OCI-LY1 (cell line): Measurements from ENCODE around the gene MIB2.

Experiments used
- H2AFZ ChIP-seq: fragments of 200-600 bp; sonication (generic), shearing (Covaris generic); 2 replicates; pipeline ENCODE4 v1.6.0; 2014; ENCODE audit warnings: antibody characterized with exemption, mild to moderate bottlenecking, low read length
- H3F3A ChIP-seq: fragments of 200-600 bp; sonication (generic), shearing (Covaris generic); 2 replicates; pipeline ENCODE4 v1.6.0; 2014; ENCODE audit warnings: mild to moderate bottlenecking, antibody characterized with exemption, low read length, moderate library complexity; ENCODE audit not compliant: insufficient read depth
- H3K27ac ChIP-seq: fragments of 200-600 bp; sonication (generic); 2 replicates; pipeline ENCODE4 v1.5.1; 2014; ENCODE audit warnings: low read length, mixed run types, mild to moderate bottlenecking, low read depth; ENCODE audit not compliant: poor library complexity, severe bottlenecking
- H3K27me3 ChIP-seq: fragments of 200-600 bp; sonication (generic); 2 replicates; pipeline ENCODE4 v1.6.0; 2014; ENCODE audit warnings: antibody characterized with exemption, mild to moderate bottlenecking, low read length, moderate library complexity; ENCODE audit not compliant: insufficient read depth
- H3K36me3 ChIP-seq: fragments of 200-600 bp; sonication (generic); 2 replicates; pipeline ENCODE4 v1.6.1; 2014; ENCODE audit warnings: mild to moderate bottlenecking, antibody characterized with exemption, low read length, moderate library complexity, mixed read lengths; ENCODE audit not compliant: insufficient read depth
- H3K4me1 ChIP-seq: fragments of 200-600 bp; sonication (generic); 2 replicates; pipeline ENCODE4 v1.5.1; 2014; ENCODE audit warnings: mild to moderate bottlenecking, low read length, moderate library complexity; ENCODE audit not compliant: insufficient read depth, severe bottlenecking
- H3K4me2 ChIP-seq: fragments of 200-600 bp; sonication (generic), shearing (Covaris generic); 2 replicates; pipeline ENCODE4 v1.6.1; 2014; ENCODE audit warnings: low read length
- H3K4me3 ChIP-seq: fragments of 200-600 bp; sonication (generic); 2 replicates; pipeline ENCODE4 v1.5.1; 2014; ENCODE audit warnings: low read length, low read depth, mild to moderate bottlenecking, mixed read lengths; ENCODE audit not compliant: poor library complexity, severe bottlenecking
- H3K79me2 ChIP-seq: fragments of 200-600 bp; shearing (Covaris generic); 2 replicates; pipeline ENCODE4 v1.6.1; 2016; ENCODE audit warnings: mixed run types, low read length, mixed read lengths; ENCODE audit not compliant: insufficient read depth
- H3K9ac ChIP-seq: fragments of 200-600 bp; sonication (generic), shearing (Covaris generic); 2 replicates; pipeline ENCODE4 v1.6.1; 2014; ENCODE audit warnings: mild to moderate bottlenecking, low read length, mixed read lengths
- H3K9me2 ChIP-seq: fragments of 200-600 bp; sonication (generic), shearing (Covaris generic); 2 replicates; pipeline ENCODE4 v1.6.1; 2014; ENCODE audit warnings: low read depth, mild to moderate bottlenecking, low read length, mixed read lengths
- H3K9me3 ChIP-seq: fragments of 200-600 bp; shearing (Covaris generic); 2 replicates; pipeline ENCODE4 v1.6.1; 2014; ENCODE audit warnings: low read length, mixed read lengths
- H4K20me1 ChIP-seq: fragments of 200-600 bp; sonication (generic), shearing (Covaris generic); 2 replicates; pipeline ENCODE4 v1.6.0; 2016; ENCODE audit warnings: mild to moderate bottlenecking, low read length; ENCODE audit not compliant: insufficient read depth
- EZH2 ChIP-seq: fragments of 200-600 bp; sonication (generic), shearing (Covaris generic); IDR thresholded peaks from 2 replicates; pipeline ENCODE4 v1.8.0; 2017; ENCODE audit warnings: borderline replicate concordance, mixed run types, mild to moderate bottlenecking, antibody characterized with exemption, low read length, moderate library complexity, mixed read lengths
- TF ChIP-seq, protein P1 (sequence below): fragments of 200-600 bp; sonication (generic), shearing (Covaris generic); IDR thresholded peaks from 2 replicates; pipeline ENCODE4 v1.5.1; 2017; ENCODE audit warnings: mild to moderate bottlenecking, antibody characterized with exemption, low read length, moderate library complexity, mixed read lengths

Gene MIB2

GRCh38 chr1:1577367-1578011, 37.8 kb upstream of the MIB2 start:
- Histone ChIP-seq H4K20me1 (no peaks in the 10 kb centered on the region), H2AFZ (no peak overlapping the region), H3F3A (no peaks in the 10 kb centered on the region), H3K9ac (no peak overlapping the region), H3K27me3 (peaks cover 13% of the 10 kb centered on the region; the same call in 1 of the 2 replicates), H3K36me3 (peaks cover 6% of the 10 kb centered on the region; the same call in 1 of the 2 replicates), H3K4me2 (no peak overlapping the region), H3K4me1 (peaks cover 19% of the 10 kb centered on the region), H3K9me3 (no peaks in the 10 kb centered on the region), H3K79me2 (peaks cover 18% of the 10 kb centered on the region), H3K9me2 (no peaks in the 10 kb centered on the region), H3K4me3 (no peak overlapping the region), H3K27ac (no peak overlapping the region)
- TF ChIP-seq, protein P1, sequence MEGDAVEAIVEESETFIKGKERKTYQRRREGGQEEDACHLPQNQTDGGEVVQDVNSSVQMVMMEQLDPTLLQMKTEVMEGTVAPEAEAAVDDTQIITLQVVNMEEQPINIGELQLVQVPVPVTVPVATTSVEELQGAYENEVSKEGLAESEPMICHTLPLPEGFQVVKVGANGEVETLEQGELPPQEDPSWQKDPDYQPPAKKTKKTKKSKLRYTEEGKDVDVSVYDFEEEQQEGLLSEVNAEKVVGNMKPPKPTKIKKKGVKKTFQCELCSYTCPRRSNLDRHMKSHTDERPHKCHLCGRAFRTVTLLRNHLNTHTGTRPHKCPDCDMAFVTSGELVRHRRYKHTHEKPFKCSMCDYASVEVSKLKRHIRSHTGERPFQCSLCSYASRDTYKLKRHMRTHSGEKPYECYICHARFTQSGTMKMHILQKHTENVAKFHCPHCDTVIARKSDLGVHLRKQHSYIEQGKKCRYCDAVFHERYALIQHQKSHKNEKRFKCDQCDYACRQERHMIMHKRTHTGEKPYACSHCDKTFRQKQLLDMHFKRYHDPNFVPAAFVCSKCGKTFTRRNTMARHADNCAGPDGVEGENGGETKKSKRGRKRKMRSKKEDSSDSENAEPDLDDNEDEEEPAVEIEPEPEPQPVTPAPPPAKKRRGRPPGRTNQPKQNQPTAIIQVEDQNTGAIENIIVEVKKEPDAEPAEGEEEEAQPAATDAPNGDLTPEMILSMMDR = no peak
- no peak for TF ChIP-seq EZH2

- no peak for TF ChIP-seq EZH2
- TF ChIP-seq, protein P1 = no peak
- no peaks in the 10 kb centered on the region for H3F3A ChIP-seq
- no peak overlapping the region for H3K4me3 ChIP-seq
- no peaks in the 10 kb centered on the region for H3K9me2 ChIP-seq
- H3K9me3 ChIP-seq = no peaks in the 10 kb centered on the region
- H3K9ac ChIP-seq = no peak overlapping the region
- no peak overlapping the region for H3K27ac ChIP-seq
- no peak overlapping the region for H2AFZ ChIP-seq
- H3K79me2 ChIP-seq = peaks cover 9% of the 10 kb centered on the region
- H4K20me1 ChIP-seq = no peaks in the 10 kb centered on the region
- H3K4me1 ChIP-seq = peaks cover 10% of the 10 kb centered on the region
- H3K36me3 ChIP-seq = no peaks in the 10 kb centered on the region; the same call in 1 of the 2 replicates
- H3K4me2 ChIP-seq = no peak overlapping the region
- H3K27me3 ChIP-seq = peaks cover 13% of the 10 kb centered on the region; the same call in 1 of the 2 replicates
Measured at GRCh38 chr1:1578371-1578940, 36.8 kb upstream of the MIB2 start.

- no peaks in the 10 kb centered on the region for H3F3A ChIP-seq
- H4K20me1 ChIP-seq = no peaks in the 10 kb centered on the region
- H3K4me3 ChIP-seq = no peak overlapping the region
- H3K27me3 ChIP-seq = peaks cover 8% of the 10 kb centered on the region; the same call in 1 of the 2 replicates
- H3K9ac ChIP-seq = no peak overlapping the region
- no peak for TF ChIP-seq EZH2
- TF ChIP-seq, protein P1 = no peak
- H3K9me3 ChIP-seq = no peaks in the 10 kb centered on the region
- no peaks in the 10 kb centered on the region for H3K4me1 ChIP-seq
- no peaks in the 10 kb centered on the region for H3K9me2 ChIP-seq
- no peak overlapping the region for H3K4me2 ChIP-seq
- no peaks in the 10 kb centered on the region for H3K36me3 ChIP-seq
- no peak overlapping the region for H3K27ac ChIP-seq
- H2AFZ ChIP-seq = no peak overlapping the region
- no peaks in the 10 kb centered on the region for H3K79me2 ChIP-seq
Measured at GRCh38 chr1:1582585-1583346, 32.5 kb upstream of the MIB2 start.
